Stimulated activated CD4-positive, alpha-beta T cell treated with anti-CD3 and anti-CD28 coated beads, Interleukin-1b, Interleukin-23, amount 100 ng/mL, for 24 hours (primary cell): ENCODE results near the gene KCNMA1.
"Not testable (repeated sequence)": the region's sequence is repeated elsewhere in the genome, so short reads cannot be mapped to it uniquely, and the experiment has no call there.

Experiments
- DNase-seq, 4 experiments: peaks; one replicate each; pipeline ENCODE4 v3.0.0-alpha.2; 2020; ENCODE audit warnings: low read depth in 4 of 4, low spot score in 1 of 4

KCNMA1 gene

DNA sequence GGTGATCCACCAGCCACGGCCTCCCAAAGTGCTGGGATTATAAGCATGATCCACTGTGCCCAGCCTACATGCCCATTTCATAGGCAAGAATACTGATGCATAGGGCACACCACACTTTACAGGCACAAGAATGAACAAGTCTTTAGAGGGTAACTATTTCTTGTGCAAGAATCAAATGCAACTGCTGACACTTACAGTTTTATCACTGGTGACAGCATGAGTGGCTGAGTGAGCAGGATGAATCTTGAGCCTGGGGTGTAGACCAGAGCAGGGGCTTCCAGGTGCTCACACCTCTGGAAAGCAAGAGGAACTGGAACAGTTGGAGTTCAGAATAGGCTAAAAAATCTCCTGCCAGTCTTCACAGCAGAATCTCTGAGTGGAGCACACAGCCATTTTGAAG, 287.5 kb downstream of the KCNMA1 start:
- no peak for DNase-seq

DNA sequence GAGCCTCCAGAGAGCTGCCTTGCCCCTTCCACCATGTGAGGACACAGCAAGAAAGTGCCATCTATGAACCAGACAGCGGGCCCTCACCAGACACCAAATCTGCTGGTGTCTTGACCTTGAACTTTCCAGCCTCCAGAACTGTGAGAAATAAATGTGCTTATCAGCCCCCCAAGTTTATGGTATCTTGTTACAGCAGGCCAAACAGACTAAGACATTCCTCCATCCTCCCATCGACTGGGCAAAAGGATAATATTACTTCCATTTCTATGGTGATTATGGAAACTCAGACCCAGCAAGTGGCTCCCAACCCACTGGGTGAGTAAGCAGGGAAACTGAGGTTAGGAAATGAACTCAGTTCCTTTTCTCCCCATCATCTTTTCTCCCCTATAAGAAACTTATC, 288.4 kb downstream of the KCNMA1 start:
- DNase-seq = no peak

DNA sequence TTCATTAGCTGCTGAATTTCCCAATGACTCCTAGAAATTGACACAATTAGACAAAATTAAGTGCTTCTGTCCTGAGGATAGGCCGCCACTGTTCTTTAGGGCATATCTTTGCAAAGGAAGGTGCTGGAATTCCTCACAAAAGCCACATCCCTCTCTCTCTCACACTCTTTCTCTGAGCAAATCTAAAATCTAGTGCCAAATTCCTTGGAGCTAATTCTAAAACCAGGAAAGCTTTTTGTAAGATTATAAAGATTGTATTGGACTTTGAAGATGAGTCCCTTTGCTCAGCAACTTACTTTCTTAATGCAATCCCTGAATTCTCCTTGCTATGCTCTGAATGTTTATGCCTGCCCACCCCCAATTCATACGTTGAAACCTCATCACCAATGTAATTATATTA, 288.9 kb downstream of the KCNMA1 start:
- DNase-seq = no peak

DNA sequence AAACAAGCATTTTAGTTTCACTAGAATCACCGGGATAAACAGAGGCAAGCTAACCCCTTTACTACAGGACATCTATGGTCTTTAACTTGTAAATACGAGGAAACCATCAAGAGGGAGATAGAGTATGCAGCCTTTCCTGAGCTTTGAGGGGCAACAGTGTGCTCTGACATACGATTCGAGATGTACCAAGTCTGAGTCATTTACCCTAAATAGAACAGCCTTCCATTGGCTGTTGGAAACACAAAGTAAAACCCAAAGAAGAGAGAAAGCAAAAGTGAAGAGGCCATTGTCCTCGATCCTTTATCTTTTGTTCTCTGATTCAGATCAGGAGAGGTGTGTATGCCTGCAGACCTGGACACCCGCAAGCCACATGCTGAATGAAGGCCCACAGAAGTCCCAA, 289.5 kb downstream of the KCNMA1 start:
- no peak for DNase-seq

DNA sequence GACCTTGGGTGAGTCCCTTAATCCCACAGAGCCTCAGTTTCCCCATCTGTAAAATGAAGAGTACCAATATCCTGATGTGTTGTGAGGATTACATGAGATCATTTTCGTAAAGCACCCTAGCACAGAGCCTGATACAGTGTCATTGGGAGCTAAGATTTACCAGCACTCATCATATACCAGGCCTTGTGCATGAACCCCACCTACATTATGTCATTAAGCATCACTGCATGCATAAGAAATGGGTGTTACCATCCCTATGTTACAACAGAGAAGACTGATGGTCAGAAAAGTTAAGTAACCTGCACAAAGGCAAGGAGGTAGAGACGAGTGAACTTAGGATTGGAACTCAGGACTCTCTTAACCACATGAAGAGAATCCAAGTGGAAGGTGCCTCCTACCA, 290.6 kb downstream of the KCNMA1 start:
- DNase-seq = no peak

DNA sequence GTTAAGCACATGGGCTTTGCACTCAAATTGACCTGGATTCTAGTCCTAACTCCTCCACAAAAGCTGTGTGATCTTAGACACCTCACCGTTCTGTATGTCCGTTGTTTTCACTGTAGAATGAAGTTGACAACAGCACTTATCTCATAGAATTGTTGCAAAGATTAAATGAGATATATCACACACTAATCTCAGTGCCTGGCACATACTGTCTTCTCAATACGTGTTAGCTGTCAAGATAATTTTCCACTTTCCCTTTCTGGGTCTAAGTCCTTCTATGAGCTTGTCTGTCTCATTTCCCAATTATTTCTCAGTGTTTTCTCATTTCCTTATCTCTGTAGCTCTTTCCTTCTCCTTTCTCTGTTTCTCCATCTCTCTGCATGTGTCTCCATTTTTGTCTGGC, 296.6 kb downstream of the KCNMA1 start:
- DNase-seq = no peak

DNA sequence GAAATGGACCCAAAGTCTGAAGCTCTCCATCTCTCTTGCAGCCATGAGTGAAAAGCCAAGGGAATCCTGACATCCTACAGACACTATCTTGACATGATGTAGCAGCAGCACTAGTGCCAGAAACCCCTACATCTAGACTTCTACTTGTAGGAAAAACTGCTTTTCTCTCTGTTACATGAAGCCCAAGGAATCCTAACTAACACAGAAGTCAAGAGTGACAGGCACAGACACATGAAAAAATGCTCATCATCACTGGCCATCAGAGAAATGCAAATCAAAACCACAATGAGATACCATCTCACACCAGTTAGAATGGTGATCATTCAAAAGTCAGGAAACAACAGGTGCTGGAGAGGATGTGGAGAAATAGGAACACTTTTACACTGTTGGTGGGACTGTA, 297.7 kb downstream of the KCNMA1 start:
- not testable (repeated sequence) for DNase-seq

DNA sequence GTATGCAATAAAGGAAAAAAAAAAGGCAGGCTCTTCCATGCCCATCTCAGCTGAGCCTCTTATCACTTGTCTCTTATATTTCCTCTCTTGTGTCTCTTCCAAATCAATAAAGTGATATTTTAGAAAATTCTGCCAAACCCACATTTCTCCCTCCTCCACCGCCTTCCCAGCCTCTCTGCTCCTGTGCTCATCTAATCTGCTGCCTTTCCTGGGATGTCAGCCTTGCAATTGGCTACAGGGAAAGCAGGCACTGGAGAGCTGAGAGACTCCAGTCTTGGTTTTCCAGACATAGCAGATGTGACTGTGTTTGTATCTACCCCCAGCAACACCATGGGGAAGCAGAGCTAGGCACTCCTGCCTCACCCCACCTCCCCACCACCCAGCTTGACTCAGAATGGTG, 298.4 kb downstream of the KCNMA1 start:
- no peak for DNase-seq

DNA sequence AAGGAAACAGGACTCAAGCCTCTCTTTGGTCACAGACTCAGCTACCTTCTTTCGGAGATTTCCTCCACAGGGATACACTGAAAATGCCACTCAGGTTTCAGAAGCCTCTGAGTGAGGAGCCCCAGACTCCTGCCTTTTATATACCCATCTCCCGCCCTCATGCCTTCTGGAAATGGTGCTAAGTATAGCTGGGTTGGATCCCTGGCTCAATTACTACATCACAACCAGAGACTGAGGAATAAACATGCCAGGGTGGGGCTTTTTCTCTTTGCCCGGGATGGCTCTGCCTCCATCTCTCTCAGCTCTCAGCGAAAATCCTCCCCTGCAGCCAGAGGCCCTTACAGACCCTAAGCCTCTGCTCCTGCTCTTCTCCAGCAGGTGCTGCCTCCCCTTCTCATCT, 299.5 kb downstream of the KCNMA1 start:
- DNase-seq = no peak

DNA sequence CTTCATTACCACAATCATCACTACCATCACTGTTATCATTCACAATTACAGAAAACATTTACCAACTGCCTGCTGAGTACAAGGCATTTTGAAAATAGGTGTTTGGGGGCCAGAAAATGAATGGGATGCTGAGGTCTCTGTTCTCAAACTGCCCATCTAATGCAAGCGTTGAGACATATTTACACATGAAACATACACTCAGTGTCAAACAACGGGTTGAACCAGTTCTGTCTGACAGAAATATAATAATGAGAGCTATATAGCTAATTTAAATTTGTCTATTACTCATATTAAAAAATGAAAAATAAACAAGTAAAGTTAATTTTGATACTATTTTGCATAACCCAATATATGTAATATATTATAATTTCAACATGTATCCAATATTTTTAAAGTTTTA, 303.1 kb downstream of the KCNMA1 start:
- no peak for DNase-seq

DNA sequence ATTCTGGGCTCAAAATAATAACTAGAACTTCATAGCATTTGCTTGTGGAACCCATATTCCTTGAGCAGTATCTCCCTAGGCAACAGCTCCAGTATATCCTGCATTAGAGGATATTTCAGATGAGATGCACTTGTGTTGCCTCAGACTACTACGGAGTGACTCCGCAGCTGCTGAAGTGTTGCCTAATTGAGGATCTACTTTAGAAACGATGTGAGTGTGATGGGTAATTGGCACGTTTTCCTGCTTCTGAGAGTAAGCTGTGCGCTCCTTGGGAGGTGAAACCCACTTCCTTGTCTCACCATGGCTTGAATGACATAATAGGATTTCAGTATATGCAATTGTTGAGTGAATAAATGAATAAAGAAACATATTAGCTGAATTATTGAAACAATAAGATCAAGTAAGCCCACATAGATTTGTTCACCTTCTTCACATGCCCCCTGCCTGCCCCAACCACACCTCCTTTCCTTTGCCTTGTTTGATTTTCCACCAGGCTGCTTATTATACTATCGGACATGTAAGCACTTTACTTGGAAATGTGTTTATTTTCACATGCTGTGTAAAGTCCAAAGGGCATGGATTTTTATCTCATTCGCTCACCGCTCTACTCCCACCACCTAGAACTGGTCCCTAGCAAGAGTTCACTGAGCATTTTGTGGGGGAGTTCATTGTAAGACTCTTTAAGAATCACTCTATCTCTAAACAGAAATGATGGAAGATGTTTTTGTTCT, 303.8 kb downstream of the KCNMA1 start:
- no peak for DNase-seq

DNA sequence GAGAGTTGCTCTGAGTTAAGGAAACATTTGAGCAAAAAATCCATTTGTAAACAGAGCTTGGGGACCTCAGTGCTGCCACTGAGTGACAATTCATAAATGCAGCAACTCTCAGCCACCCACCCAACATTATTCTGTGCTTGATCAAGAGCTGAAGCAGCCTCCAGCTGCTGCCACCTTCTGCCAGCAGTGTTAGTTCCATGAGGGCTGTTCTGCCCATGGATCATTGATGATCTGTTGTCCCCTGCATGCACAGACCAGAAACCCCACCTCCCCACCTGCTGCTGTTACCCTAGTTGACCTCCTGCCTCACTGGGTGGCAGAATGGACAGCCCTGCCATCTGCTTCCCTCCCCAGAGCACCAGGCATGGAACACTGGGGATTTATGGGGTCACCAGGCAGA, 305.4 kb downstream of the KCNMA1 start:
- no peak for DNase-seq

DNA sequence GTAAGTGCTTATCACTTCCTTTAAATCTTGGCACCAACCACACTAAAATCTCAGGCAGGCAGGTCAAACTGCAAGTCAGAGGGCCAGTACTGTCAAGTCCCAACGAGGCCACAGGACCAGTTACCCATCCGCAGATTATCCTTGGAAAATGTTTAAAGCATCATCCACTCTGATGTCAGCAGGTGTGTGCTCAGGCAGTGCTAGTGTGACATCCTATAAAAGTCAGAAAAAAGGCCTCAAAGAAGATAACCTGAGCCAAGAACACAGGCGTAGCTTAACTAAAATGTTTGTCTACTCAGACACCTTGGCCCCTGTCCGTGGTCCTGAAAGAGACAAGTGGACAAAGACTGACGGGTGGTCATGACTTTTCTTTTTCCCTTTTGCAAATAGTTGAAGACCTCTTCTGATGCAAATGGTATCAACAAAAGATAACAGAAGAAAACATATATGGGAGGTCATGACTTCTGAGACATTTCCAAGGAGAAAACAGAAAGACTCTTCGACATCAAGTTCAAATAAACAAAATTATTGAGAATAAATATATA, 309.3 kb downstream of the KCNMA1 start:
- DNase-seq = no peak

DNA sequence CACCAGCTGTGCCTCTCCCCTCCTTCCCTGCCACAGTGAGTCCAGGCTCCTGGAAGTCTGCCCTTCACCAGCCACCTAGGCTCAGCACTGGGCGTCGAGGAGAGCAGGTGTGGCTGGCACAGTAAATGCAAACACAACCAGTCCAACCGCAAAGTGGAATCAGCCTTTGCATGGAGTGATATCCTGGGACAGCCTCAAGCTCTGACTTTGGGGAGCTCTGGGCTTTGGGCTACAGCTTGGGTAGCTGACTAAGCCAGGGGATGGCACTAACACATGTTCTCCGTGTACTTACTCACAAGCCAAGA, 312.4 kb downstream of the KCNMA1 start:
- no peak for DNase-seq

DNA sequence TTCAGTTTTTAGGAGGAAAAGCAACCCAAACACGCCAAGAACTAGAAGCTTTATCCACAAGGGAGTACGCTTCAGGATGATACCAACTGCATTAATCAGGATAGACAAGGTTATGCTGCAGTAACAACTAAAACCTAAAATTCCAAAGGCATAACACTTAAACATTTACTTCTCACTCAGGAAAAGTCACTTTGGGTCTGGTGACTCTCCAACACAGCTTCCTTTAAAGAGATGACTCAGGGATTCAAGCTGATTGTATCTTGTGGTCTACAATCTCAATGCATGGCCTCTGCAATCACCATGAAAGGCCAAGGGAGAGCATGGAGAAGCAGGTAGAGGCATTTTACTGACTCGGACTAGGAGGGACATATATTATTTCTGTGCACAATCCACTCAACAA, 315.8 kb downstream of the KCNMA1 start:
- no peak for DNase-seq

DNA sequence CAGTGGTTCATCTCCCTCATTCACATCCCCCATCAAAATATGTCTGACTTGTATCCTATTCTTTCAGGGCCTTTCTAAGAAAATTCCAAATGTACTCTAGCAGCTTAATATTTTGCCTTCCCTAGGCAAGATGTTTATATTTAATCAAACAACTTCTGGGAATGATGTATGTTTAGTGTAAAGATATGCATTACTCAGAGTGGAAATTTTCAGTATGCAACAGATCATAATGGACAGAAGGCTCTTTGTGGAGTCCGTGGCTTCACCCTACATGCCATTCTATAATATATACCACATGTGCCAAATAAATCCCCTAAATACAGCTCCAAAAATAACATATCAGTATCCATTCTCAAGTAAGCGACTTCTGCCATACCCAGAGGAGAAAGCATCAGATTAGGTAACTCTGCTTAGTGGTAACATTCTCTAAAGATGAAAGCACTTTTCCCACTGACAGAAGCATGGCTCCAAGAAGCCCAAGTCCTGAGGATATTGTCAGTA, 316.6 kb downstream of the KCNMA1 start:
- DNase-seq = no peak

DNA sequence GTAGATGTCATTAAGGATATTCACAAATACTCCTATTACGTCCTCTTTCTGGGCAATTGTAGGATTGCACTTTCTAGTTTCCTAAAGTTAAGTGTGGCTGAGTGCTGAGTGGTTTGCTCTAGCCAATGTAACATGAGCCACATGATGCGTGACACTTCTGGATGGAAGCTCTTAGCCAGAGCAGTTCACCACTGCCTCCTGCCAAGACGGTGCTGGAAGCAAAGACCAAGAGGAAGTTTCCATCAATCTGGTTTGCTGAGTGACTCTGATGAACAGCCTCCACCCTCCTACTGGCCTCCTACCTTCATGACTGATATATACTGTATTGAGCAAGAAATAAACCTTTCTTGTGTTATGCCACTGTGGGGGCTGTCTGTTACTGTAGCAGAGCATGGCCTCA, 318.1 kb downstream of the KCNMA1 start:
- no peak for DNase-seq

DNA sequence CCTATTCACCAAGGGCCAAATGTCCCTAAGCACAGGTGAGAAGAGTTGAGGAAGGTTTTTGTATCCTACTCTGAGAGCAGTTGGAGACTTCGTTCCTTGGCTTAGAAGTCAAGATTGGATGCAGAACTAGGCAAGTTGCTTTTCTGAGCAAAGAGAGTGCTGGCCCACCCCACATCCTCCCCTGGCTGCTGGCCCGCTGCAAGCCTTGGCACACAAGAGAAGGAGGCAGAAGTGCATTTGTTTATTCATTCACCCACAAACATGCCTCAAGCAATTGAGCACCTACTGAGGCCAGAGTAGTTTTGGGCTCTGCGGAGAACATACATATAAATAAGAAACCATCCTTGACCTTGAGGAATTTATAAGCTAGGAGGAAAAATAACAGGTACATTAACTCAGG, 318.9 kb downstream of the KCNMA1 start:
- DNase-seq = no peak

DNA sequence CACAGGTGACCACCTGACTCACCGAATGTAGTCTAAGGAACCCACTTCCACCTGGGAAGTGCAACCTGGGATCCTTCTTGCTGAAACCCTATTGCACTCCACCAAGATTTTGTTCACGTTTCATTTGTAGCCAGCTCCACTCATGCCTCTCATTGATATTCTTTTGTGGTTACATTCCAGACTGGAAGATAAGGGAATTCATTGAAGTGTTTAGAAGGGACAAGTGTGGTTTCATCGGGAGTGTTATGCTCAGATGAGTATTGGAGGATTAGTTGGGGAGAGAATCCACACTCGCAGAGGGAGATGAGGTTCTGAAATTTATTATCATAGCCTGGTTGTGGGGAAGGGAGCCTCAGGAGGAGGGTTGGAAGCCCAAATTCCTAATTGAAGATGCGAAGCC, 320.4 kb downstream of the KCNMA1 start:
- DNase-seq = no peak

DNA sequence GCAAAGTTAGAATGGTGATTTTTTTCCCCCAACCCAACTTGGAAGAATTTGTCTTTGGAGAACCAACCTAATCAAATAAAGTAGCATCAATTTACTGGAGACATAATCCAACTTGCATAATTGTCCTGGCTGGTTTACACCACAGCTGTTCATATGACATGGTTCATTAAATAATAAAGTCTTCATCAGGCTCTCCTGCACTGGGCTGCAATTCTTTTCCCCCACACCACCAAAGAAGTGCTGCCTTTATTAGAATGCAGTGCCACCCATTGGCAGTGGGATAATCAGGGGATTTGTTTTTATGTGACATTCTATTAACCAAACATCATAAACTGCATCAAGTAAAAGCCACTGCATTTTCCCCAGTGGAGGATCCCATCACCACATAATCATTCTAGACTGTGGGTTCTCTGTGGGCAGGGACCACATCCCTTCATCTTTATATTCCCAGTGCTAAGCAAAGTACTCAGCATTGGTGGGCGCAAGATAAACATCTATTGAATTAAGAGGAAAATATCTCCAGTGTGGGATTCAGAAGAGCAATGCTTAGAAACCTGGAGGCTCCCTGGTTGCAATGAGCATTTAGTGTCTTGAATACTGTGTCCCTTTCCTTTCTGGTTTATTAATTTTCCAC, 322.0 kb downstream of the KCNMA1 start:
- DNase-seq = no peak

DNA sequence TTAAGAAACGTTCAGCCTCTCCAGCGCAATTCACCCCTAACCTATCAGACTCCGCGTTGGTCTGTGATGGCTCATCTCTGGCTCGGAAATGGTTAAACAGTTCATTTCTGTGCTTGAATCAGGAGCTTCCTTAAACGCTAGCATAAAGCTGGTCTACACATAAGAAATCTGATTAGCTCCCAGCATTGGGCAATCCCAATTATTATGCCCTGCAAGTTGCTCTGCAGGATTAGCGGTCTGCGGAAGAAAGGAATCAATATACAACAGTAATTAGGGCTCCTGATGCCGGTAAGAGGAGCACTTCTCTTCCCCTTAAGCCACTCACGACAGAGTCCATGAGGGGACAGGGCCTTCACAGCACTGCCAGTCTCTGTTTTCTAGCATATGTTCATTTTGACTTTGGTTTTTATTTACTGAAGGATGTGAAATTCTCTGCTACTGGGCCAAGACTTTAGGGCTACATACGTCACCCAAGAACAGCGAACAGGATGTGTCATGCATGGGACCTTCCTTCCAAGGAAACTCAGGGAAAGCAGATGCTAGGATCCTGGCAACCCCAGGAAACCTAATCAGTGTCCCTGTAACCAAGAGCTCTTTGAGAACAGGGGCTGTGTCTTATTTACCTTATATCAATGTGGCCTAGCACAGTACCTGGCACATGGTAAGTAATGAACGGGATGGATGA, 324.4 kb downstream of the KCNMA1 start:
- DNase-seq = no peak

DNA sequence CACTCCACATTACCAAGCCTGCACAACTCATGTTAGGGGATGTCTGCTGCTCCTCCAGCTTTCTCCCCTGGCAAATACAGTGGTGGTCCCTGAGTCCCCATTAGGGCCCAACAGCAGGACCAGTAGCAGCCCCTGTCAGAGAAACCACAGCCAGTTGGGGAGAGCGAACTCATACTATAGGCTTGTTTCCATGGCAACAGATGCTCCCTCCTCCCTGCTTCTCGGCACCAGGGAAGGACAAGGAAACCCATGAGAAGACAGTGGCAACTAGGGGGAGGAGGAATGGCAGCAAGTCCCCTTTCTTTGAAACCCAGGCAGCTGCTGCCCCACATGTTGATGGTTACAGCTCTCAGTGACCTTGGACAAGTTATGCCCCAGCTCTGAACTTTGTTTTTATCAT, 326.4 kb downstream of the KCNMA1 start:
- no peak for DNase-seq
